ENCODE measurements around the gene PLOD1.

The PLOD1 gene

GRCh38 chr1:12001996-12002493 lies 67.5 kb downstream of the PLOD1 start:
- Histone ChIP-seq H2AFZ (ENCODE audit: low read depth, low read length) (no peak overlapping the region), H3K27ac (ENCODE audit: low read length) (no peak overlapping the region), H3K36me3 (ENCODE audit: insufficient read depth, low read length) (peaks cover 86% of the 10 kb centered on the region), H3K4me1 (ENCODE audit: insufficient read depth, low read length) (no peaks in the 10 kb centered on the region), H3K79me2 (ENCODE audit: insufficient read depth, low read length) (no peaks in the 10 kb centered on the region), H4K20me1 (ENCODE audit: insufficient read depth, low read length) (no peaks in the 10 kb centered on the region), H3K4me3 (ENCODE audit: low read depth in 1 of 2, low read length in 2 of 2) (no peak overlapping the region), H3K9ac (ENCODE audit: low read depth, low read length) (no peak overlapping the region), H3K4me2 (ENCODE audit: insufficient read depth, low read length) (no peak overlapping the region), H3K9me3 (ENCODE audit: insufficient read depth, low read length, severe bottlenecking) (no peaks in the 10 kb centered on the region), H3K27me3 (ENCODE audit: insufficient read depth, low read length, poor library complexity) (no peaks in the 10 kb centered on the region)
- TF ChIP-seq CTCF (IDR thresholded peaks at IDR 0.05; ENCODE audit: borderline replicate concordance, extremely low read depth, low read length, poor library complexity, severe bottlenecking): no peak
- ATAC-seq (ENCODE audit: insufficient read depth, low read depth) (no peak), DNase-seq (no peak)

GRCh38 chr1:12003762-12004161 lies 69.2 kb downstream of the PLOD1 start:
- H3K27ac ChIP-seq (ENCODE audit: low read length): no peak overlapping the region
- H3K27me3 ChIP-seq (ENCODE audit: insufficient read depth, low read length, poor library complexity): no peaks in the 10 kb centered on the region
- H3K79me2 ChIP-seq (ENCODE audit: insufficient read depth, low read length): no peaks in the 10 kb centered on the region
- no peak for DNase-seq
- no peaks in the 10 kb centered on the region for H3K9me3 ChIP-seq (ENCODE audit: insufficient read depth, low read length, severe bottlenecking)
- H3K4me3 ChIP-seq (ENCODE audit: low read depth in 1 of 2, low read length in 2 of 2): no peak overlapping the region
- TF ChIP-seq EZH2 (IDR thresholded peaks at IDR 0.05; ENCODE audit: borderline replicate concordance, low read depth, low read length, severe bottlenecking) (no peak), CTCF (IDR thresholded peaks at IDR 0.05; ENCODE audit: borderline replicate concordance, extremely low read depth, low read length, poor library complexity, severe bottlenecking) (no peak)
- H3K9ac ChIP-seq (ENCODE audit: low read depth, low read length): no peak overlapping the region
- no peak overlapping the region for H2AFZ ChIP-seq (ENCODE audit: low read depth, low read length)
- no peak overlapping the region for H3K4me2 ChIP-seq (ENCODE audit: insufficient read depth, low read length)
- ATAC-seq (ENCODE audit: insufficient read depth, low read depth): no peak
- no peaks in the 10 kb centered on the region for H4K20me1 ChIP-seq (ENCODE audit: insufficient read depth, low read length)
- no peaks in the 10 kb centered on the region for H3K4me1 ChIP-seq (ENCODE audit: insufficient read depth, low read length)
- H3K36me3 ChIP-seq (ENCODE audit: insufficient read depth, low read length): peaks cover 81% of the 10 kb centered on the region

GRCh38 chr1:12005488-12006166 lies 71.1 kb downstream of the PLOD1 start:
- Histone ChIP-seq H3K4me1 (ENCODE audit: insufficient read depth, low read length) (no peaks in the 10 kb centered on the region), H3K27me3 (ENCODE audit: insufficient read depth, low read length, poor library complexity) (no peaks in the 10 kb centered on the region), H3K9ac (ENCODE audit: low read depth, low read length) (no peak overlapping the region), H3K4me2 (ENCODE audit: insufficient read depth, low read length) (no peak overlapping the region), H4K20me1 (ENCODE audit: insufficient read depth, low read length) (no peaks in the 10 kb centered on the region), H3K27ac (ENCODE audit: low read length) (no peak overlapping the region), H3K36me3 (ENCODE audit: insufficient read depth, low read length) (peaks cover 86% of the 10 kb centered on the region), H3K4me3 (ENCODE audit: low read depth in 1 of 2, low read length in 2 of 2) (no peak overlapping the region), H3K79me2 (ENCODE audit: insufficient read depth, low read length) (no peaks in the 10 kb centered on the region), H3K9me3 (ENCODE audit: insufficient read depth, low read length, severe bottlenecking) (no peaks in the 10 kb centered on the region), H2AFZ (ENCODE audit: low read depth, low read length) (no peak overlapping the region)
- no peak for ATAC-seq (ENCODE audit: insufficient read depth, low read depth)
- TF ChIP-seq CTCF (IDR thresholded peaks at IDR 0.05; ENCODE audit: borderline replicate concordance, extremely low read depth, low read length, poor library complexity, severe bottlenecking): no peak
- TF ChIP-seq EZH2 (IDR thresholded peaks at IDR 0.05; ENCODE audit: borderline replicate concordance, low read depth, low read length, severe bottlenecking): no peak
- no peak for DNase-seq

All from DND-41 (cell line).